Panc1 (cell line): Measurements from ENCODE around the gene ATP6V1F. TPM values are rescaled to one million over a fixed set of nuclear protein-coding genes. Genes with fewer than 3 reads are reported as not detected.
A peak's percentile ranks its signal among the peaks of the same experiment; 100 is the strongest.

Experiments
- ATAC-seq: fragments of 200-7000 bp; cut with Tn5 transposase; 2 replicates; pipeline ENCODE4 v1.9.1; 2020; ENCODE audit warnings: mild to moderate bottlenecking, moderate library complexity
- BruUV-seq: library from RNA; stranded (reverse); fragments of 400-500 nt; replicated peaks from 2 replicates; lab custom pipeline; 2021; lab: Mats Ljungman, UMichigan
- CTCF ChIA-PET: fragments of 300-600 bp; sonication (Branson Sonifier 250); formaldehyde crosslinking; loops from one replicate; lab custom pipeline; 2022; ENCODE audit warnings: antibody characterized with exemption; lab: Charles Lee
- POLR2A ChIA-PET: fragments of 300-600 bp; sonication (Branson Sonifier 250); formaldehyde crosslinking; loops from one replicate; lab custom pipeline; 2022; ENCODE audit warnings: antibody characterized with exemption; lab: Charles Lee
- DNase-seq: peaks from one replicate; pipeline ENCODE4 v3.0.0-alpha.2; 2010; ENCODE audit warnings: low read depth, low spot score
- H3K27ac ChIP-seq: 2 replicates; pipeline ENCODE4 v1.5.1; 2011; ENCODE audit warnings: mild to moderate bottlenecking, low read length, inconsistent platforms
- H3K27me3 ChIP-seq: fragments of 200-500 bp; sonication (Bioruptor generic); 2 replicates; pipeline ENCODE4 v1.6.0; 2014; ENCODE audit warnings: low read length, inconsistent platforms; ENCODE audit not compliant: control insufficient read depth, insufficient read depth
- H3K36me3 ChIP-seq: fragments of 200-500 bp; sonication (Bioruptor generic); 2 replicates; pipeline ENCODE4 v1.5.1; 2014; ENCODE audit warnings: inconsistent platforms, mild to moderate bottlenecking, low read length, moderate library complexity; ENCODE audit not compliant: control insufficient read depth, insufficient read depth
- H3K4me1 ChIP-seq: 2 replicates; pipeline ENCODE4 v1.5.1; 2011; ENCODE audit warnings: inconsistent platforms, mild to moderate bottlenecking, low read length, moderate library complexity; ENCODE audit not compliant: control insufficient read depth, insufficient read depth
- H3K4me3 ChIP-seq, 2 experiments: 2 replicates each; pipeline ENCODE4 v1.5.1; 2011 to 2012; ENCODE audit warnings: low read depth in 2 of 2, low read length in 2 of 2, mild to moderate bottlenecking in 2 of 2, inconsistent platforms in 1 of 2, moderate library complexity in 1 of 2
- H3K9me3 ChIP-seq: fragments of 200-500 bp; sonication (Bioruptor generic); 2 replicates; pipeline ENCODE4 v1.5.1; 2014; ENCODE audit warnings: low read depth, mild to moderate bottlenecking, inconsistent platforms, low read length, moderate library complexity; ENCODE audit not compliant: control insufficient read depth, insufficient read depth
- POLR2AphosphoS5 ChIP-seq: IDR thresholded peaks from 2 replicates; pipeline ENCODE4 v1.6.1; 2012; ENCODE audit warnings: mild to moderate bottlenecking, low read depth, low read length, moderate library complexity
- SIN3A ChIP-seq: IDR thresholded peaks from 2 replicates; pipeline ENCODE4 v1.6.1; 2012; ENCODE audit warnings: low read depth, mild to moderate bottlenecking, low read length, moderate library complexity, borderline replicate concordance; ENCODE audit not compliant: insufficient read depth
- TCF7L2 ChIP-seq: IDR thresholded peaks from 2 replicates; pipeline ENCODE4 v1.6.1; 2011; ENCODE audit warnings: mild to moderate bottlenecking, low read depth, low read length, inconsistent platforms
- in situ Hi-C: cut with HindIII; loops from 2 replicates; pipeline ENCODE4 v1.10.0; 2016; ENCODE audit warnings: low sequenced_read_pairs, low pct_unique_long_range_greater_than_20kb
- intact Hi-C: fragments of 100-400 bp; cut with micrococcal nuclease; formaldehyde crosslinking; loops from one replicate; pipeline ENCODE4 v1.10.0; 2022; ENCODE audit not compliant: unreplicated experiment
- total RNA-seq: library from RNA; stranded (reverse); gene quantifications from one replicate; pipeline ENCODE4 v1.2.1, GENCODE V29; 2021; ENCODE audit not compliant: unreplicated experiment
- TF ChIP-seq, protein P1 (sequence below): fragments of 450-650 bp; IDR thresholded peaks from 2 replicates; pipeline ENCODE4 v1.5.1; 2017; ENCODE audit warnings: mild to moderate bottlenecking
- TF ChIP-seq, protein P2 (sequence below), 2 experiments: IDR thresholded peaks; 2 replicates each; pipeline ENCODE4 v1.6.1; 2011 to 2012; ENCODE audit warnings: low read depth in 2 of 2, control low read depth in 1 of 2, low read length in 1 of 2, mild to moderate bottlenecking in 1 of 2, moderate library complexity in 1 of 2; ENCODE audit not compliant: insufficient read depth in 1 of 2

Gene ATP6V1F
- total RNA-seq, 1 experiment from 2014 or later, result 151 TPM

DNA sequence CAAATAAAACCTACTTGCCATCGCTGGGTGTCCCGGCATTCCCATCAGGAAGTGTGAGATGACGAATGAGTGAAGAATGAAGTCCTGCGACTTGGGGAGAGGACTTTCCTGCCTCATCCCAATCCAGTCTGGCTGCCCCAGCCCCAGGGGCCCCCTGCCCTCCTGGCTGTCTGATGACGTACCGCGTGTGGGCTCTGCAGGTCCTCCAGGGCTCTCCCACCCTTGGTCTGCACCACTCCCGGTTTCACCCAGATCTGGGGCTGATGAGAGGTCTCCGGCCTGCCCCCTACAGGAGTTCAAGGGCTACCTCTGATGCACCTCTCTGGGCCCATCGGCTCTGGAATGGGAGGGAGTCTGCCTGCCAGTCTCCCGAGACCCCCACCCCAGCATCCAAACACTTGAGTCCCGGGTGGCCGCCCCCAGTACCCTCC is 9.8 kb downstream of the ATP6V1F start:
- DNase-seq (no peak), ATAC-seq (no peak)
- POLR2A ChIA-PET, result no interaction called here
- in situ Hi-C loops, result no loop called here
- Histone ChIP-seq H3K9me3 (no peaks in the 10 kb centered on the region), H3K27me3 (no peaks in the 10 kb centered on the region; the same call in 1 of the 2 replicates), H3K4me1 (0 out of 2 replicates have a peak, but pooled peaks cover 3% of the 10 kb centered on the region), H3K36me3 (no peaks in the 10 kb centered on the region), H3K27ac (no peak overlapping the region), H3K4me3 (no peak overlapping the region)
- CTCF ChIA-PET, result no interaction called here
- TF ChIP-seq POLR2AphosphoS5, result no peak
- no peak for TF ChIP-seq SIN3A
- TF ChIP-seq, protein P1, sequence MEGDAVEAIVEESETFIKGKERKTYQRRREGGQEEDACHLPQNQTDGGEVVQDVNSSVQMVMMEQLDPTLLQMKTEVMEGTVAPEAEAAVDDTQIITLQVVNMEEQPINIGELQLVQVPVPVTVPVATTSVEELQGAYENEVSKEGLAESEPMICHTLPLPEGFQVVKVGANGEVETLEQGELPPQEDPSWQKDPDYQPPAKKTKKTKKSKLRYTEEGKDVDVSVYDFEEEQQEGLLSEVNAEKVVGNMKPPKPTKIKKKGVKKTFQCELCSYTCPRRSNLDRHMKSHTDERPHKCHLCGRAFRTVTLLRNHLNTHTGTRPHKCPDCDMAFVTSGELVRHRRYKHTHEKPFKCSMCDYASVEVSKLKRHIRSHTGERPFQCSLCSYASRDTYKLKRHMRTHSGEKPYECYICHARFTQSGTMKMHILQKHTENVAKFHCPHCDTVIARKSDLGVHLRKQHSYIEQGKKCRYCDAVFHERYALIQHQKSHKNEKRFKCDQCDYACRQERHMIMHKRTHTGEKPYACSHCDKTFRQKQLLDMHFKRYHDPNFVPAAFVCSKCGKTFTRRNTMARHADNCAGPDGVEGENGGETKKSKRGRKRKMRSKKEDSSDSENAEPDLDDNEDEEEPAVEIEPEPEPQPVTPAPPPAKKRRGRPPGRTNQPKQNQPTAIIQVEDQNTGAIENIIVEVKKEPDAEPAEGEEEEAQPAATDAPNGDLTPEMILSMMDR, result peak; percentile 55
- TF ChIP-seq, protein P2, sequence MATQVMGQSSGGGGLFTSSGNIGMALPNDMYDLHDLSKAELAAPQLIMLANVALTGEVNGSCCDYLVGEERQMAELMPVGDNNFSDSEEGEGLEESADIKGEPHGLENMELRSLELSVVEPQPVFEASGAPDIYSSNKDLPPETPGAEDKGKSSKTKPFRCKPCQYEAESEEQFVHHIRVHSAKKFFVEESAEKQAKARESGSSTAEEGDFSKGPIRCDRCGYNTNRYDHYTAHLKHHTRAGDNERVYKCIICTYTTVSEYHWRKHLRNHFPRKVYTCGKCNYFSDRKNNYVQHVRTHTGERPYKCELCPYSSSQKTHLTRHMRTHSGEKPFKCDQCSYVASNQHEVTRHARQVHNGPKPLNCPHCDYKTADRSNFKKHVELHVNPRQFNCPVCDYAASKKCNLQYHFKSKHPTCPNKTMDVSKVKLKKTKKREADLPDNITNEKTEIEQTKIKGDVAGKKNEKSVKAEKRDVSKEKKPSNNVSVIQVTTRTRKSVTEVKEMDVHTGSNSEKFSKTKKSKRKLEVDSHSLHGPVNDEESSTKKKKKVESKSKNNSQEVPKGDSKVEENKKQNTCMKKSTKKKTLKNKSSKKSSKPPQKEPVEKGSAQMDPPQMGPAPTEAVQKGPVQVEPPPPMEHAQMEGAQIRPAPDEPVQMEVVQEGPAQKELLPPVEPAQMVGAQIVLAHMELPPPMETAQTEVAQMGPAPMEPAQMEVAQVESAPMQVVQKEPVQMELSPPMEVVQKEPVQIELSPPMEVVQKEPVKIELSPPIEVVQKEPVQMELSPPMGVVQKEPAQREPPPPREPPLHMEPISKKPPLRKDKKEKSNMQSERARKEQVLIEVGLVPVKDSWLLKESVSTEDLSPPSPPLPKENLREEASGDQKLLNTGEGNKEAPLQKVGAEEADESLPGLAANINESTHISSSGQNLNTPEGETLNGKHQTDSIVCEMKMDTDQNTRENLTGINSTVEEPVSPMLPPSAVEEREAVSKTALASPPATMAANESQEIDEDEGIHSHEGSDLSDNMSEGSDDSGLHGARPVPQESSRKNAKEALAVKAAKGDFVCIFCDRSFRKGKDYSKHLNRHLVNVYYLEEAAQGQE (IDR thresholded peaks at IDR 0.05; ENCODE audit: insufficient read depth in 1 of 2, low read depth in 2 of 2, low read length in 1 of 2), result no peak
- no peak for TF ChIP-seq TCF7L2
- BruUV-seq, result no TSS peak
- intact Hi-C loops, result no loop called here

DNA sequence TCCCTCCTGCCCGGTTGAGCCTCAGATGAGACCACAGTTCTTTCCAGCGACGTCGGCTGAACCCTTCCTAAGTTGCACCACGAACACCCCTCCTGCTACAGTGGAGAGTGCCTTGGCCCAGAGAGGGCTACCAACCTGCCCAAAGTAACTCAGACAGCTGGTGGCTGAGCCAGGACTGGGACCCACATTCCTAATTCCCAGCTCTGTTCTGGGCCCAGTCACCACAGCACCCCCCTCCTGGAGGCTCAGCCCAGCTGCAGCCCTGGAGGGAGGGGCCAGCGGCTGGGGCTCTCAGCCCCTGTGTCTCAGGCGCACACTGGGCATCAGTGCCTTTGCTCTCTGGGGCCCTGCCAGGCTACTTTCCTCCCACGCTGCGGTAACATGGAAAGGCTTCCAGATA is 10.6 kb downstream of the ATP6V1F start:
- no peak overlapping the region for H3K4me3 ChIP-seq
- 0 out of 2 replicates have a peak, but pooled peaks cover 2% of the 10 kb centered on the region for H3K4me1 ChIP-seq
- H3K27me3 ChIP-seq, result no peaks in the 10 kb centered on the region; the same call in 1 of the 2 replicates
- TF ChIP-seq, protein P1, result no peak
- TF ChIP-seq, protein P2 (IDR thresholded peaks at IDR 0.05; ENCODE audit: insufficient read depth in 1 of 2, low read depth in 2 of 2, low read length in 1 of 2), result no peak
- no peak for TF ChIP-seq TCF7L2
- TF ChIP-seq POLR2AphosphoS5, result no peak
- TF ChIP-seq SIN3A, result no peak
- POLR2A ChIA-PET, result no interaction called here
- DNase-seq, result no peak
- intact Hi-C loops, result no loop called here
- in situ Hi-C loops, result no loop called here
- H3K36me3 ChIP-seq, result no peaks in the 10 kb centered on the region
- BruUV-seq, result no TSS peak
- no peak for ATAC-seq
- H3K27ac ChIP-seq, result no peak overlapping the region
- CTCF ChIA-PET, result no interaction called here
- no peaks in the 10 kb centered on the region for H3K9me3 ChIP-seq
